ENCODE results near the gene SETDB2.

Gene SETDB2

GRCh38 chr13:49435992-49436391 is 8.1 kb upstream of the SETDB2 start:
- no peak for DNase-seq

- DNase-seq: peak; percentile 56
Measured at GRCh38 chr13:49436890-49437289, 7.2 kb upstream of the SETDB2 start.

GRCh38 chr13:49437705-49438104 is 6.4 kb upstream of the SETDB2 start:
- no peak for DNase-seq

GRCh38 chr13:49439609-49440008 is 4.5 kb upstream of the SETDB2 start:
- no peak for DNase-seq

GRCh38 chr13:49441312-49441711 is 2.8 kb upstream of the SETDB2 start:
- no peak for DNase-seq

- DNase-seq: no peak
Measured at GRCh38 chr13:49441846-49442245, 2.2 kb upstream of the SETDB2 start.

- DNase-seq: no peak
Measured at GRCh38 chr13:49443357-49443703, 744 bp upstream of the SETDB2 start.

GRCh38 chr13:49444524-49445395 is 686 bp downstream of the SETDB2 start:
- peak; percentile 94 for DNase-seq

- no peak for DNase-seq
Measured at GRCh38 chr13:49446473-49446872, 2.4 kb downstream of the SETDB2 start.

GRCh38 chr13:49448753-49449152 is 4.7 kb downstream of the SETDB2 start:
- DNase-seq: no peak

- no peak for DNase-seq
Measured at GRCh38 chr13:49450105-49450819, 6.2 kb downstream of the SETDB2 start.

GRCh38 chr13:49452725-49453457 is 8.8 kb downstream of the SETDB2 start:
- no peak for DNase-seq

GRCh38 chr13:49453465-49453864 is 9.4 kb downstream of the SETDB2 start:
- no peak for DNase-seq

- DNase-seq: no peak
Measured at GRCh38 chr13:49454388-49455006, 10.4 kb downstream of the SETDB2 start.

GRCh38 chr13:49455007-49455398 is 10.9 kb downstream of the SETDB2 start:
- no peak for DNase-seq

- no peak for DNase-seq
Measured at GRCh38 chr13:49456156-49456555, 12.1 kb downstream of the SETDB2 start.

- DNase-seq: no peak
Measured at GRCh38 chr13:49457221-49457620, 13.1 kb downstream of the SETDB2 start.

- DNase-seq: no peak
Measured at GRCh38 chr13:49459580-49459979, 15.5 kb downstream of the SETDB2 start.

- DNase-seq: peak; percentile 28
Measured at GRCh38 chr13:49464085-49464484, 20.0 kb downstream of the SETDB2 start.

- no peak for DNase-seq
Measured at GRCh38 chr13:49464621-49465325, 20.7 kb downstream of the SETDB2 start.

GRCh38 chr13:49466292-49466838 is 22.3 kb downstream of the SETDB2 start:
- DNase-seq: no peak

GRCh38 chr13:49472186-49472585 is 28.1 kb downstream of the SETDB2 start:
- no peak for DNase-seq

All from suppressor macrophage treated with lipopolysaccharide for 4 hours (primary cell).